HL-60 (cell line): ENCODE data around the gene BAD.

Source experiments
- DNase-seq, 2 experiments: peaks; one replicate each; pipeline ENCODE4 v3.0.0-alpha.2; 2010 to 2020; ENCODE audit warnings: low read depth in 1 of 2, low spot score in 1 of 2
- H3K27ac ChIP-seq: fragments of 250-450 bp; sonication (Bioruptor Pico); replicated peaks from 2 replicates; pipeline ENCODE4 v1.5.1; 2020; ENCODE audit warnings: mild to moderate bottlenecking, moderate library complexity
- H3K27me3 ChIP-seq: fragments of 250-450 bp; sonication (Bioruptor Pico); 2 replicates; pipeline ENCODE4 v1.5.1; 2021; ENCODE audit warnings: mild to moderate bottlenecking, moderate library complexity; ENCODE audit not compliant: insufficient read depth, poor library complexity, severe bottlenecking
- H3K4me3 ChIP-seq: replicated peaks from 2 replicates; pipeline ENCODE4 v1.5.1; 2011; ENCODE audit warnings: mild to moderate bottlenecking, control low read depth, low read length; ENCODE audit not compliant: insufficient read depth
- GABPA ChIP-seq: IDR thresholded peaks from 2 replicates; pipeline ENCODE4 v1.6.1; 2012; ENCODE audit warnings: low read depth
- POLR2AphosphoS5 ChIP-seq: IDR thresholded peaks from 2 replicates; pipeline ENCODE4 v1.6.1; 2012; ENCODE audit warnings: low read depth
- SPI1 ChIP-seq: IDR thresholded peaks from 2 replicates; pipeline ENCODE4 v1.6.1; 2012; ENCODE audit warnings: low read depth, mild to moderate bottlenecking, borderline replicate concordance
- TF ChIP-seq, protein P1 (sequence below): IDR thresholded peaks from 2 replicates; pipeline ENCODE4 v1.6.1; 2012; ENCODE audit warnings: low read depth; ENCODE audit not compliant: insufficient replicate concordance
- TF ChIP-seq, protein P2 (sequence below): IDR thresholded peaks from one replicate; pipeline ENCODE4 v1.5.1; 2011; ENCODE audit warnings: low read length, control low read depth, inconsistent platforms; ENCODE audit not compliant: insufficient read depth

The BAD gene

DNA sequence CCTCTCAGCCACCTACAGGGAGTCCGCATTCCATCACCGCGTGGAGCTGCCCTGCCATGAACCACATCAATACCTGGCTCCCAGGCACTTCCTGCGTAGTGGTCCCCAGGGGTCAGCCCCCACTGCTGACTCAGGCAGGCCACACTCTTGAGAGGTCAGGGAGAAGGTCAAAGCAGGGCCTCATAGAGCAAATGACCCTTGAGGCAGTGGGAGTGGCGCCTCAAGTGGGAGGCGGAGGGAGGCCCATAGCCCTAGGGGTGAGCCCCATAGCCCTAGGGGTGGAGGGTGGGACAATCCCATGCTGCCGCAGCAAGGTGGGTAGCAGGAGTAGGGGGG lies 38.4 kb upstream of the BAD start:
- Histone ChIP-seq H3K4me3 (no peak overlapping the region), H3K27ac (no peak overlapping the region), H3K27me3 (no peaks in the 10 kb centered on the region)
- TF ChIP-seq GABPA (no peak), SPI1 (no peak), POLR2AphosphoS5 (no peak)
- TF ChIP-seq, protein P1, sequence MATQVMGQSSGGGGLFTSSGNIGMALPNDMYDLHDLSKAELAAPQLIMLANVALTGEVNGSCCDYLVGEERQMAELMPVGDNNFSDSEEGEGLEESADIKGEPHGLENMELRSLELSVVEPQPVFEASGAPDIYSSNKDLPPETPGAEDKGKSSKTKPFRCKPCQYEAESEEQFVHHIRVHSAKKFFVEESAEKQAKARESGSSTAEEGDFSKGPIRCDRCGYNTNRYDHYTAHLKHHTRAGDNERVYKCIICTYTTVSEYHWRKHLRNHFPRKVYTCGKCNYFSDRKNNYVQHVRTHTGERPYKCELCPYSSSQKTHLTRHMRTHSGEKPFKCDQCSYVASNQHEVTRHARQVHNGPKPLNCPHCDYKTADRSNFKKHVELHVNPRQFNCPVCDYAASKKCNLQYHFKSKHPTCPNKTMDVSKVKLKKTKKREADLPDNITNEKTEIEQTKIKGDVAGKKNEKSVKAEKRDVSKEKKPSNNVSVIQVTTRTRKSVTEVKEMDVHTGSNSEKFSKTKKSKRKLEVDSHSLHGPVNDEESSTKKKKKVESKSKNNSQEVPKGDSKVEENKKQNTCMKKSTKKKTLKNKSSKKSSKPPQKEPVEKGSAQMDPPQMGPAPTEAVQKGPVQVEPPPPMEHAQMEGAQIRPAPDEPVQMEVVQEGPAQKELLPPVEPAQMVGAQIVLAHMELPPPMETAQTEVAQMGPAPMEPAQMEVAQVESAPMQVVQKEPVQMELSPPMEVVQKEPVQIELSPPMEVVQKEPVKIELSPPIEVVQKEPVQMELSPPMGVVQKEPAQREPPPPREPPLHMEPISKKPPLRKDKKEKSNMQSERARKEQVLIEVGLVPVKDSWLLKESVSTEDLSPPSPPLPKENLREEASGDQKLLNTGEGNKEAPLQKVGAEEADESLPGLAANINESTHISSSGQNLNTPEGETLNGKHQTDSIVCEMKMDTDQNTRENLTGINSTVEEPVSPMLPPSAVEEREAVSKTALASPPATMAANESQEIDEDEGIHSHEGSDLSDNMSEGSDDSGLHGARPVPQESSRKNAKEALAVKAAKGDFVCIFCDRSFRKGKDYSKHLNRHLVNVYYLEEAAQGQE: no peak
- TF ChIP-seq, protein P2, sequence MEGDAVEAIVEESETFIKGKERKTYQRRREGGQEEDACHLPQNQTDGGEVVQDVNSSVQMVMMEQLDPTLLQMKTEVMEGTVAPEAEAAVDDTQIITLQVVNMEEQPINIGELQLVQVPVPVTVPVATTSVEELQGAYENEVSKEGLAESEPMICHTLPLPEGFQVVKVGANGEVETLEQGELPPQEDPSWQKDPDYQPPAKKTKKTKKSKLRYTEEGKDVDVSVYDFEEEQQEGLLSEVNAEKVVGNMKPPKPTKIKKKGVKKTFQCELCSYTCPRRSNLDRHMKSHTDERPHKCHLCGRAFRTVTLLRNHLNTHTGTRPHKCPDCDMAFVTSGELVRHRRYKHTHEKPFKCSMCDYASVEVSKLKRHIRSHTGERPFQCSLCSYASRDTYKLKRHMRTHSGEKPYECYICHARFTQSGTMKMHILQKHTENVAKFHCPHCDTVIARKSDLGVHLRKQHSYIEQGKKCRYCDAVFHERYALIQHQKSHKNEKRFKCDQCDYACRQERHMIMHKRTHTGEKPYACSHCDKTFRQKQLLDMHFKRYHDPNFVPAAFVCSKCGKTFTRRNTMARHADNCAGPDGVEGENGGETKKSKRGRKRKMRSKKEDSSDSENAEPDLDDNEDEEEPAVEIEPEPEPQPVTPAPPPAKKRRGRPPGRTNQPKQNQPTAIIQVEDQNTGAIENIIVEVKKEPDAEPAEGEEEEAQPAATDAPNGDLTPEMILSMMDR: no peak
- DNase-seq: no peak

DNA sequence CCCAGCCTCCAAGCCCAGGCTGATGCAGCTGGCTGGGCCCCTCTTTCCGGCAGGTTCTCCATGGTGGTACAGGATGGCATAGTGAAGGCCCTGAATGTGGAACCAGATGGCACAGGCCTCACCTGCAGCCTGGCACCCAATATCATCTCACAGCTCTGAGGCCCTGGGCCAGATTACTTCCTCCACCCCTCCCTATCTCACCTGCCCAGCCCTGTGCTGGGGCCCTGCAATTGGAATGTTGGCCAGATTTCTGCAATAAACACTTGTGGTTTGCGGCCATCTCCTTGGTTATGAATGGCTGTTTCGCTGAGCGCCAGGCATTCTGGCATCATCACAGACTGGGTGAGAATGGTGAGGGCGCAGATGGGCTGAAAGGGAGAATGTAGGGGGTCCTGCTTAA lies 37.1 kb upstream of the BAD start:
- no peak overlapping the region for H3K4me3 ChIP-seq
- H3K27me3 ChIP-seq: no peaks in the 10 kb centered on the region
- H3K27ac ChIP-seq: no peak overlapping the region
- no peak for DNase-seq
- TF ChIP-seq, protein P2: no peak
- TF ChIP-seq POLR2AphosphoS5 (no peak), SPI1 (no peak), GABPA (no peak)
- TF ChIP-seq, protein P1: no peak

DNA sequence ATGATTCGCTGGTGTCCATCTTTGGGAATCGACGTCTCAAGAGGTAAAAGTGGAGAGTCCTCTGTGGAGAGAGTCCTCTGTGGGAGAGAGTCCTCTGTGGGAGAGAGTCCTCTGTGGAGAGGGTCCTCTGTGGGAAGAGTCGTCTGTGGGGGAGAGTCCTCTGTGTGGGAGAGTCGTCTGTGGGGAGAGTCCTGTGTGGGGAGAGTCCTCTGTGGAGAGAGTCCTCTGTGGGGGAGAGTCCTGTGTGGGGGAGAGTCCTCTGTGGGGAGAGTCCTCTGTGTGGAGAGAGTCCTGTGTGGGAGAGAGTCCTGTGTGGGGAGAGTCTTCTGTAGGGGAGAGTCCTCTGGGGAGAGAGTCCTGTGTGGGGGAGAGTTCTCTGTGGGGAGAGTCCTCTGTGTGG lies 36.6 kb upstream of the BAD start:
- TF ChIP-seq, protein P1: no peak
- TF ChIP-seq, protein P2: no peak
- TF ChIP-seq SPI1 (no peak), POLR2AphosphoS5 (no peak), GABPA (no peak)
- no peak for DNase-seq
- Histone ChIP-seq H3K4me3 (no peak overlapping the region), H3K27ac (no peak overlapping the region), H3K27me3 (no peaks in the 10 kb centered on the region)
